K562 (cell line): Measurements from ENCODE around the gene BCR. TPM values are rescaled to one million over a fixed set of nuclear protein-coding genes. Genes with fewer than 3 reads are reported as not detected.

Experiments used
- ATAC-seq: fragments of 200-7000 bp; cut with Tn5 transposase; 3 replicates; pipeline ENCODE4 v1.9.1; 2020; ENCODE audit warnings: moderate library complexity
- BruUV-seq: library from RNA; stranded (reverse); fragments of 400-500 nt; replicated peaks from 2 replicates; lab custom pipeline; 2021; lab: Mats Ljungman, UMichigan
- CTCF ChIA-PET: fragments of 300-600 bp; formaldehyde crosslinking; extraction: SDS; loops from one replicate; lab custom pipeline; 2021; ENCODE audit warnings: low intra/inter-chr PET ratio; lab: Yijun Ruan, JAX
- POLR2A ChIA-PET: fragments of 300-600, 350-650 bp; sonication (Branson Sonifier 250); formaldehyde crosslinking; extraction: SDS; loops from one replicate; lab custom pipeline; 2021; ENCODE audit warnings: antibody characterized with exemption, inconsistent platforms; lab: Yijun Ruan, JAX
- DNase-seq, 4 experiments: peaks; one replicate each; pipeline versions ENCODE4 v3.0.0 to v3.0.0-alpha.2; 2011 to 2018; ENCODE audit warnings: low spot score in 3 of 4, mixed read lengths in 3 of 4; ENCODE audit errors: extremely low read depth in 1 of 4
- FAIRE-seq: peaks from 2 replicates; lab custom pipeline; 2011; peaks lifted over from hg19 to GRCh38; lab: Jason Lieb, UNC
- H2AFZ ChIP-seq: 2 replicates; pipeline ENCODE4 v1.6.0; 2011; ENCODE audit warnings: low read depth, low read length, control low read depth, inconsistent platforms
- H3K27ac ChIP-seq: fragments of 200-600 bp; 3 replicates; pipeline ENCODE4 v1.8.0; 2011; ENCODE audit warnings: low read depth, mild to moderate bottlenecking, control low read depth, inconsistent platforms, low read length, moderate library complexity, mixed read lengths; ENCODE audit errors: extremely low read depth
- H3K27me3 ChIP-seq, 2 experiments: fragments of 300-600 bp in 1 of 2; 2 replicates in 1 of 2; 3 replicates in 1 of 2; pipeline versions ENCODE4 v1.6.0 to v1.8.0; 2011; ENCODE audit warnings: inconsistent platforms in 2 of 2, low read length in 2 of 2, mild to moderate bottlenecking in 1 of 2, mixed read lengths in 1 of 2, moderate library complexity in 1 of 2; ENCODE audit not compliant: control insufficient read depth in 2 of 2, insufficient read depth in 2 of 2
- H3K36me3 ChIP-seq: fragments of 300-600 bp; 3 replicates; pipeline ENCODE4 v1.8.0; 2011; ENCODE audit warnings: mild to moderate bottlenecking, low read length, inconsistent platforms; ENCODE audit not compliant: control insufficient read depth, insufficient read depth
- H3K4me1 ChIP-seq, 2 experiments: fragments of 200-600 bp in 1 of 2; replicated peaks in 1 of 2; 2 replicates in 1 of 2; 3 replicates in 1 of 2; pipeline versions ENCODE4 v1.5.1 to v1.8.0; 2011; ENCODE audit warnings: inconsistent platforms in 2 of 2, low read length in 2 of 2, mild to moderate bottlenecking in 1 of 2, mixed read lengths in 1 of 2, moderate library complexity in 1 of 2; ENCODE audit not compliant: control insufficient read depth in 2 of 2, insufficient read depth in 2 of 2
- H3K4me2 ChIP-seq: 2 replicates; pipeline ENCODE4 v1.6.1; 2011; ENCODE audit warnings: low read length, control low read depth, inconsistent platforms, mixed read lengths; ENCODE audit not compliant: insufficient read depth
- H3K4me3 ChIP-seq: fragments of 200-600 bp; sonication (generic), shearing (Covaris generic); 2 replicates; pipeline ENCODE4 v1.5.1; 2016; ENCODE audit warnings: control low read depth, inconsistent platforms
- H3K79me2 ChIP-seq: fragments of 200-600 bp; 3 replicates; pipeline ENCODE4 v1.8.0; 2011; ENCODE audit warnings: low read length, inconsistent platforms; ENCODE audit not compliant: control insufficient read depth, insufficient read depth
- H3K9ac ChIP-seq, 2 experiments: 2 replicates each; pipeline versions ENCODE4 v1.6.0 to v1.6.1; 2011; ENCODE audit warnings: low read depth in 2 of 2, low read length in 2 of 2, control low read depth in 1 of 2, inconsistent platforms in 1 of 2, mild to moderate bottlenecking in 1 of 2, mixed read lengths in 1 of 2; ENCODE audit not compliant: insufficient read depth in 1 of 2
- H3K9me1 ChIP-seq: one replicate; pipeline ENCODE4 v1.6.0; 2011; ENCODE audit warnings: inconsistent platforms, mild to moderate bottlenecking, low read length, moderate library complexity; ENCODE audit not compliant: control insufficient read depth, insufficient read depth
- H3K9me3 ChIP-seq: replicated peaks from 2 replicates; pipeline ENCODE4 v1.5.1; 2011; ENCODE audit warnings: low read depth, low read length, inconsistent platforms; ENCODE audit not compliant: control insufficient read depth, insufficient read depth
- H4K20me1 ChIP-seq: replicated peaks from 2 replicates; pipeline ENCODE4 v1.6.1; 2011; ENCODE audit warnings: low read length, inconsistent platforms, mixed read lengths; ENCODE audit not compliant: control insufficient read depth, insufficient read depth
- MLX ChIP-seq, 2 experiments: fragments of 450-650 bp in 1 of 2; sonication (generic) in 1 of 2; formaldehyde crosslinking; conservative IDR thresholded peaks; 2 replicates each; pipeline versions ENCODE4 v1.4.0 to v1.8.1; 2020 to 2022; ENCODE audit warnings: mild to moderate bottlenecking in 1 of 2, missing genetic modification reagents in 1 of 2
- ZBTB5 ChIP-seq: fragments of 450-650 bp; IDR thresholded peaks from 2 replicates; pipeline ENCODE4 v1.6.1; 2017; ENCODE audit warnings: antibody characterized with exemption
- WGBS: fragments of 100-300 bp; shearing (Covaris generic); methylation state at CpG from one replicate; pipeline ENCODE4 v1.1.6; 2016; ENCODE audit warnings: low coverage, mixed read lengths; ENCODE audit not compliant: insufficient coverage; ENCODE audit errors: missing lambda C conversion rate; 5-methylcytosine and 5-hydroxymethylcytosine counted together
- in situ Hi-C: fragments of 300-500 bp; cut with MboI; formaldehyde crosslinking; loops from 4 replicates; pipeline ENCODE4 v1.15.0; 2018; ENCODE audit warnings: inconsistent platforms, mixed read lengths
- intact Hi-C: fragments of 100-400 bp; cut with micrococcal nuclease; formaldehyde crosslinking; loops from 2 replicates; pipeline ENCODE4 v1.14.2; 2022
- polyA plus RNA-seq, 8 experiments: library from polyadenylated mRNA; depleted of rRNA in 4 of 8; stranded (reverse) in 5 of 8; unstranded in 3 of 8; fragments of >200 nt; fragmentation: Nextera tagmentation in 2 of 8; fragmentation: Illumina TruSeq in 1 of 8; extraction: Ambion mirVana in 2 of 8; extraction: Trizol in 1 of 8; gene quantifications; 2 replicates each; pipeline versions ENCODE4 v1.2.1 to v1.2.3, GENCODE V29; 2011 to 2014; ENCODE audit warnings: inconsistent platforms in 1 of 8, missing spikeins in 1 of 8
- total RNA-seq, 7 experiments: library from RNA; depleted of rRNA in 6 of 7; stranded (reverse); fragments of >200 nt in 6 of 7; fragmentation: Illumina TruSeq in 2 of 7; extraction: Trizol in 2 of 7; gene quantifications; 2 replicates each; pipeline versions ENCODE4 v1.2.1 to v1.2.3, GENCODE V29; 2011 to 2021; ENCODE audit warnings: low replicate concordance in 1 of 7

The BCR gene
- total and polyA plus RNA-seq, 9 of the 15 experiments (the other 6 are each of a cell fraction or from before 2014, with no cell fraction given) = 0.41 to 150 (median 45.6) TPM

- Histone ChIP-seq H3K4me1 (peaks cover 51 to 67% of the 10 kb centered on the region in 2 experiments), H2AFZ (no peak overlapping the region), H3K4me2 (no peak overlapping the region), H3K9me1 (peaks cover 68% of the 10 kb centered on the region), H3K9me3 (no peaks in the 10 kb centered on the region), H3K36me3 (peaks cover 16% of the 10 kb centered on the region; the same call in 2 of the 3 replicates), H4K20me1 (peaks cover 71% of the 10 kb centered on the region), H3K79me2 (peaks cover 90% of the 10 kb centered on the region), H3K9ac (peak overlapping the region in 1 of 2 experiments; percentile 16; a peak in 2 of 4 replicates), H3K27me3 (no peaks in the 10 kb centered on the region), H3K27ac (no peak overlapping the region), H3K4me3 (no peak overlapping the region)
- ATAC-seq (no peak), DNase-seq (peak in 1 of 4 experiments; percentile 59), FAIRE-seq (no peak)
- in situ Hi-C loops (no loop called here), intact Hi-C loops (no loop called here)
- 83% methylated on average over 13 of the region's 13 CpGs for WGBS
- BruUV-seq = no TSS peak
- peak in 1 of 2 experiments; percentile 83; a peak in 2 of 4 replicates for TF ChIP-seq MLX (CRISPR knock-in tag; conservative IDR thresholded peaks at IDR 0.05)
- TF ChIP-seq ZBTB5 = no peak
- POLR2A ChIA-PET = interaction anchor here (0.7 to 13.0 kb wide), 7 partner anchors 9 to 67 kb away, joined by 3 to 351 read pairs (median 6); partner anchors contain the start of gene BCR
- CTCF ChIA-PET = no interaction called here
Measured at GRCh38 chr22:23246982-23247766, 66.9 kb downstream of the BCR start.
